ENCODE data around the gene SERBP1. TPM values are rescaled to one million over a fixed set of nuclear protein-coding genes. Genes with fewer than 3 reads are reported as not detected.

The SERBP1 gene
- total RNA-seq, 1 experiment from 2014 or later = 447 TPM

DNA sequence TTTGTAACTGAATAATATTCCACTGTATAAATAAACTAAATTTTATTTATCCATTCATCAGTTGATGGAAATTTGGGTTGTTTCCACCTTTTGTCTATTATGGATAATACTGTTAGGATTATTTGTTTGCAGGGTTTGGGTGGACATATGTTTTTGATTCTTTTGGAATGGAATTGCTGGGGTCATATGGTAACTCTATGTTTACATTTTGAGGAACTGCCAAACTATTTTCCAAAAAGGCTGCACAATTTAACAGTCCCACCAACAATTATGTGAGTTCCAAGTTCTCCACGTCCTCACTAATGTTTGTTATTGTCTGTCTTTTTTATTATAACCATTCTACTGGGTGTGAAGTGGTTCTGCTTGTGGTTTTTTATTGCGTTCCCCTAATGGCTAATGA is 4.3 kb upstream of the SERBP1 start:
- BruUV-seq (replicated peaks) = no TSS peak
- ChIA-PET CTCF (no interaction called here), POLR2A (ENCODE audit: low non-redundant PET) (no interaction called here)
- Histone ChIP-seq H3K4me1 (ENCODE audit: insufficient read depth, low read length, poor library complexity, severe bottlenecking) (peaks cover 7% of the 10 kb centered on the region), H3K27ac (ENCODE audit: low read depth, low read length, poor library complexity, severe bottlenecking) (no peak overlapping the region), H3K9me3 (ENCODE audit: low read depth, low read length, poor library complexity, severe bottlenecking) (no peaks in the 10 kb centered on the region), H3K36me3 (ENCODE audit: insufficient read depth, low read length, poor library complexity, severe bottlenecking) (no peaks in the 10 kb centered on the region), H3K4me3 (ENCODE audit: low read depth, low read length, poor library complexity, severe bottlenecking) (no peak overlapping the region), H3K27me3 (replicated peaks; ENCODE audit: insufficient read depth, low read depth, low read length, poor library complexity) (no peaks in the 10 kb centered on the region)
- intact Hi-C loops (cut with micrococcal nuclease; ENCODE audit: unreplicated experiment) = loop anchor here (5.0 kb wide), 1 partner anchor 63 kb away; no protein-coding TSS in a partner anchor
- TF ChIP-seq EZH2 (IDR thresholded peaks at IDR 0.05; ENCODE audit: borderline replicate concordance, low read depth, low read length, poor library complexity, severe bottlenecking) = no peak
- TF ChIP-seq, protein P1, sequence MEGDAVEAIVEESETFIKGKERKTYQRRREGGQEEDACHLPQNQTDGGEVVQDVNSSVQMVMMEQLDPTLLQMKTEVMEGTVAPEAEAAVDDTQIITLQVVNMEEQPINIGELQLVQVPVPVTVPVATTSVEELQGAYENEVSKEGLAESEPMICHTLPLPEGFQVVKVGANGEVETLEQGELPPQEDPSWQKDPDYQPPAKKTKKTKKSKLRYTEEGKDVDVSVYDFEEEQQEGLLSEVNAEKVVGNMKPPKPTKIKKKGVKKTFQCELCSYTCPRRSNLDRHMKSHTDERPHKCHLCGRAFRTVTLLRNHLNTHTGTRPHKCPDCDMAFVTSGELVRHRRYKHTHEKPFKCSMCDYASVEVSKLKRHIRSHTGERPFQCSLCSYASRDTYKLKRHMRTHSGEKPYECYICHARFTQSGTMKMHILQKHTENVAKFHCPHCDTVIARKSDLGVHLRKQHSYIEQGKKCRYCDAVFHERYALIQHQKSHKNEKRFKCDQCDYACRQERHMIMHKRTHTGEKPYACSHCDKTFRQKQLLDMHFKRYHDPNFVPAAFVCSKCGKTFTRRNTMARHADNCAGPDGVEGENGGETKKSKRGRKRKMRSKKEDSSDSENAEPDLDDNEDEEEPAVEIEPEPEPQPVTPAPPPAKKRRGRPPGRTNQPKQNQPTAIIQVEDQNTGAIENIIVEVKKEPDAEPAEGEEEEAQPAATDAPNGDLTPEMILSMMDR (conservative IDR thresholded peaks at IDR 0.05; ENCODE audit: low read depth, low read length) = no peak
- DNase-seq (ENCODE audit: low spot score) = no peak

DNA sequence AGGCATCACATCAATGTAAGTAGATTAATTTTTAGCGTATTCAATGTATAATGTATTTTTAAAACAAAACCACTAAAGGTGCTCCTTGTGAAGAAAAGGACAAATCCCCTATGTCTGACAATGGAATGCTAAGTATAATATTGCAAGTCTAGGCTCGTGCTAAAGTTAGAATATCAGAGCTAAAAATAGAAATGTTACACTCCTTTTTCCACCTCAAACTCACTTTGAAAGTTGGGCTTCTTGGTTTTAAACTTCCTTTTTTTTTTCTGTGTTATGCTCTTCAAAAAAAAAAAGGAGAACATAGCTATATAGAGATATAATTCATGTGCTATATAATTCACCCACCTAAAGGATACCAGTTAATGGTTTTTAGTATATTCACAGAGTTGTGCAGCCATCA is 3.6 kb upstream of the SERBP1 start:
- DNase-seq (ENCODE audit: low spot score) = no peak
- intact Hi-C loops (cut with micrococcal nuclease; ENCODE audit: unreplicated experiment) = loop anchor here (5.0 kb wide), 1 partner anchor 63 kb away; no protein-coding TSS in a partner anchor
- no peaks in the 10 kb centered on the region for H3K9me3 ChIP-seq (ENCODE audit: low read depth, low read length, poor library complexity, severe bottlenecking)
- no peak overlapping the region for H3K4me3 ChIP-seq (ENCODE audit: low read depth, low read length, poor library complexity, severe bottlenecking)
- no peaks in the 10 kb centered on the region for H3K27me3 ChIP-seq (replicated peaks; ENCODE audit: insufficient read depth, low read depth, low read length, poor library complexity)
- peaks cover 4% of the 10 kb centered on the region for H3K36me3 ChIP-seq (ENCODE audit: insufficient read depth, low read length, poor library complexity, severe bottlenecking)
- no peak overlapping the region for H3K27ac ChIP-seq (ENCODE audit: low read depth, low read length, poor library complexity, severe bottlenecking)
- POLR2A ChIA-PET (ENCODE audit: low non-redundant PET) = no interaction called here
- CTCF ChIA-PET = no interaction called here
- TF ChIP-seq, protein P1 (conservative IDR thresholded peaks at IDR 0.05; ENCODE audit: low read depth, low read length) = no peak
- TF ChIP-seq EZH2 (IDR thresholded peaks at IDR 0.05; ENCODE audit: borderline replicate concordance, low read depth, low read length, poor library complexity, severe bottlenecking) = no peak
- H3K4me1 ChIP-seq (ENCODE audit: insufficient read depth, low read length, poor library complexity, severe bottlenecking) = peaks cover 7% of the 10 kb centered on the region
- no TSS peak for BruUV-seq (replicated peaks)

DNA sequence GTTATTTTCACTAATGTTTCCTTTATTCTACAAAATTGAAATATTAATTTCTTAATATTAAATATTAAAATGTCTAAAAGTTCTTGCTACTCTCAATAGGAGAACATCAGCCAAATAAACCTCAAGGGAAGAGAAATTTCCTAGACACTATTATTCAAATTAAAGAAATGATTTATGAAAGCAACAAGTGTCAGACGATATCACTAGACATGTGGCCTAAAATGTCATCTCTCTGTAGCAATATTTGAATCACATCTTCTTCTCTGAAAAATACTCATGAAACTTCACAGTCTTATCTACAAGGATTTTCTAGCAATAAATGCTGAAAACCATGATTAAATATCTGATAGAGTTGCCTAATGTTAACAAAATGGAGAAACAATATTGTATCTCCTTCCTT is 2.5 kb upstream of the SERBP1 start:
- peaks cover 15% of the 10 kb centered on the region for H3K36me3 ChIP-seq (ENCODE audit: insufficient read depth, low read length, poor library complexity, severe bottlenecking)
- TF ChIP-seq, protein P1 (conservative IDR thresholded peaks at IDR 0.05; ENCODE audit: low read depth, low read length) = no peak
- no peak for TF ChIP-seq EZH2 (IDR thresholded peaks at IDR 0.05; ENCODE audit: borderline replicate concordance, low read depth, low read length, poor library complexity, severe bottlenecking)
- H3K27ac ChIP-seq (ENCODE audit: low read depth, low read length, poor library complexity, severe bottlenecking) = no peak overlapping the region
- peaks cover 7% of the 10 kb centered on the region for H3K4me1 ChIP-seq (ENCODE audit: insufficient read depth, low read length, poor library complexity, severe bottlenecking)
- no TSS peak for BruUV-seq (replicated peaks)
- ChIA-PET POLR2A (ENCODE audit: low non-redundant PET) (no interaction called here), CTCF (no interaction called here)
- H3K27me3 ChIP-seq (replicated peaks; ENCODE audit: insufficient read depth, low read depth, low read length, poor library complexity) = no peaks in the 10 kb centered on the region
- intact Hi-C loops (cut with micrococcal nuclease; ENCODE audit: unreplicated experiment) = loop anchor here (5.0 kb wide), 1 partner anchor 65 kb away; no protein-coding TSS in a partner anchor
- DNase-seq (ENCODE audit: low spot score) = no peak
- H3K4me3 ChIP-seq (ENCODE audit: low read depth, low read length, poor library complexity, severe bottlenecking) = no peak overlapping the region
- H3K9me3 ChIP-seq (ENCODE audit: low read depth, low read length, poor library complexity, severe bottlenecking) = no peaks in the 10 kb centered on the region

Data from A673 (cell line).